Mucosa of rectum (tissue), 2 donors: ENCODE data around the gene MICU1.
"Not testable (repeated sequence)": the region's sequence is repeated elsewhere in the genome, so short reads cannot be mapped to it uniquely, and the experiment has no call there.

Experiments used
- H3K27ac ChIP-seq, 2 donors: one replicate each; pipeline ENCODE4 v1.7.0; 2013; ENCODE audit warnings: inconsistent platforms in 2 of 2, low read depth in 2 of 2, low read length in 2 of 2
- H3K27me3 ChIP-seq, 2 donors: one replicate each; pipeline ENCODE4 v1.7.0; 2013; ENCODE audit warnings: low read length in 2 of 2; ENCODE audit not compliant: control insufficient read depth in 2 of 2, insufficient read depth in 2 of 2
- H3K36me3 ChIP-seq, 2 donors: one replicate each; pipeline ENCODE4 v1.7.0; 2013; ENCODE audit warnings: low read length in 2 of 2; ENCODE audit not compliant: control insufficient read depth in 2 of 2, insufficient read depth in 2 of 2
- H3K4me1 ChIP-seq, 2 donors: one replicate each; pipeline ENCODE4 v1.7.0; 2013; ENCODE audit warnings: low read length in 2 of 2, mild to moderate bottlenecking in 1 of 2; ENCODE audit not compliant: control insufficient read depth in 2 of 2, insufficient read depth in 2 of 2
- H3K4me3 ChIP-seq, 2 donors: one replicate each; pipeline ENCODE4 v1.7.0; 2013; ENCODE audit warnings: low read length in 2 of 2
- H3K9ac ChIP-seq, 2 donors: one replicate each; pipeline ENCODE4 v1.7.0; 2013; ENCODE audit warnings: low read length in 2 of 2, low read depth in 1 of 2, mild to moderate bottlenecking in 1 of 2
- H3K9me3 ChIP-seq, 2 donors: one replicate each; pipeline ENCODE4 v1.7.0; 2013; ENCODE audit warnings: low read length in 2 of 2; ENCODE audit not compliant: control insufficient read depth in 2 of 2
- donor health status: healthy.
- donor health status: Normal muscosa, but diverticular disease.

MICU1 gene

GRCh38 chr10:72625608-72626443 is at the start of gene MICU1:
Gene MICU1, minus strand, starts transcription at chr10:72626079. Its CDS starts 59,286 bp downstream, at chr10:72566793.
- peak within 1 kb of the TSS; percentile 99 to 100 for H3K4me3 ChIP-seq
- peak within 1 kb of the TSS; percentile 76 to 87 for H3K27ac ChIP-seq
- peaks cover 0 to 3% of the 10 kb centered on the region in 2 donors for H3K36me3 ChIP-seq
- no peaks in the 10 kb centered on the region for H3K27me3 ChIP-seq
- H3K4me1 ChIP-seq = peaks cover 4 to 9% of the 10 kb centered on the region in 2 donors
- peak within 1 kb of the TSS; percentile 81 to 92 for H3K9ac ChIP-seq
- H3K9me3 ChIP-seq = no peaks in the 10 kb centered on the region

GRCh38 chr10:72674174-72674573 is 48.3 kb upstream of the MICU1 start:
- H3K4me3 ChIP-seq, H3K27ac ChIP-seq, H3K9me3 ChIP-seq, H3K36me3 ChIP-seq, H3K27me3 ChIP-seq, H3K9ac ChIP-seq: not testable (repeated sequence)
- H3K4me1 ChIP-seq = peaks cover 14 to 19% of the 10 kb centered on the region in 2 donors

GRCh38 chr10:72673280-72673679 is 47.4 kb upstream of the MICU1 start:
- no peaks in the 10 kb centered on the region for H3K27me3 ChIP-seq
- H3K27ac ChIP-seq = peak overlapping the region; percentile 43 to 82
- no peaks in the 10 kb centered on the region for H3K36me3 ChIP-seq
- no peaks in the 10 kb centered on the region for H3K9me3 ChIP-seq
- peaks cover 12 to 15% of the 10 kb centered on the region in 2 donors for H3K4me1 ChIP-seq
- H3K4me3 ChIP-seq = no peak overlapping the region
- H3K9ac ChIP-seq = no peak overlapping the region

GRCh38 chr10:72667207-72667864 is 41.5 kb upstream of the MICU1 start:
- Histone ChIP-seq H3K4me1 (peaks cover 0 to 2% of the 10 kb centered on the region in 2 donors), H3K4me3 (no peak overlapping the region), H3K9ac (no peak overlapping the region), H3K36me3 (no peaks in the 10 kb centered on the region), H3K27me3 (no peaks in the 10 kb centered on the region), H3K27ac (peak overlapping the region in 1 of 2 donors; percentile 23), H3K9me3 (no peaks in the 10 kb centered on the region)

- H3K4me1 ChIP-seq = peaks cover 2 to 6% of the 10 kb centered on the region in 2 donors
- H3K9ac ChIP-seq = no peak overlapping the region
- no peaks in the 10 kb centered on the region for H3K27me3 ChIP-seq
- H3K4me3 ChIP-seq = no peak overlapping the region
- H3K36me3 ChIP-seq = no peaks in the 10 kb centered on the region
- H3K27ac ChIP-seq = no peak overlapping the region
- H3K9me3 ChIP-seq = no peaks in the 10 kb centered on the region
These were observed 40.0 kb upstream of the MICU1 start for GRCh38 chr10:72665925-72666324.

- peaks cover 2 to 6% of the 10 kb centered on the region in 2 donors for H3K4me1 ChIP-seq
- no peaks in the 10 kb centered on the region for H3K9me3 ChIP-seq
- no peaks in the 10 kb centered on the region for H3K27me3 ChIP-seq
- no peak overlapping the region for H3K9ac ChIP-seq
- no peak overlapping the region for H3K4me3 ChIP-seq
- no peak overlapping the region for H3K27ac ChIP-seq
- no peaks in the 10 kb centered on the region for H3K36me3 ChIP-seq
These were observed 38.1 kb upstream of the MICU1 start for GRCh38 chr10:72663971-72664370.

GRCh38 chr10:72661431-72661830 is 35.6 kb upstream of the MICU1 start:
- no peaks in the 10 kb centered on the region for H3K27me3 ChIP-seq
- H3K4me1 ChIP-seq = peaks cover 0 to 9% of the 10 kb centered on the region in 2 donors
- H3K36me3 ChIP-seq = no peaks in the 10 kb centered on the region
- H3K4me3 ChIP-seq = no peak overlapping the region
- H3K27ac ChIP-seq = peak overlapping the region; percentile 23 to 33
- H3K9me3 ChIP-seq = no peaks in the 10 kb centered on the region
- H3K9ac ChIP-seq = no peak overlapping the region

- peaks cover 0 to 9% of the 10 kb centered on the region in 2 donors for H3K4me1 ChIP-seq
- no peak overlapping the region for H3K27ac ChIP-seq
- no peaks in the 10 kb centered on the region for H3K36me3 ChIP-seq
- H3K9me3 ChIP-seq = no peaks in the 10 kb centered on the region
- H3K4me3 ChIP-seq = no peak overlapping the region
- H3K27me3 ChIP-seq = no peaks in the 10 kb centered on the region
- no peak overlapping the region for H3K9ac ChIP-seq
These were observed 34.3 kb upstream of the MICU1 start for GRCh38 chr10:72660220-72660619.

GRCh38 chr10:72659694-72660093 is 33.8 kb upstream of the MICU1 start:
- no peaks in the 10 kb centered on the region for H3K36me3 ChIP-seq
- no peak overlapping the region for H3K9ac ChIP-seq
- H3K9me3 ChIP-seq = no peaks in the 10 kb centered on the region
- H3K4me1 ChIP-seq = peaks cover 0 to 9% of the 10 kb centered on the region in 2 donors
- no peak overlapping the region for H3K27ac ChIP-seq
- H3K4me3 ChIP-seq = no peak overlapping the region
- no peaks in the 10 kb centered on the region for H3K27me3 ChIP-seq

GRCh38 chr10:72658696-72659400 is 33.0 kb upstream of the MICU1 start:
- Histone ChIP-seq H3K36me3 (no peaks in the 10 kb centered on the region), H3K9ac (no peak overlapping the region)

More at GRCh38 chr10:72658696-72659400, 33.0 kb upstream of the MICU1 start:
- Histone ChIP-seq H3K9me3 (no peaks in the 10 kb centered on the region), H3K27me3 (no peaks in the 10 kb centered on the region), H3K4me1 (peaks cover 0 to 9% of the 10 kb centered on the region in 2 donors), H3K4me3 (no peak overlapping the region), H3K27ac (no peak overlapping the region)
